RKO (cell line): Measurements from ENCODE around the gene PDE7B.

ENCODE experiments used
- DNase-seq: peaks from one replicate; pipeline ENCODE4 v3.0.0-alpha.2; 2016; ENCODE audit warnings: low spot score

The PDE7B gene

DNA sequence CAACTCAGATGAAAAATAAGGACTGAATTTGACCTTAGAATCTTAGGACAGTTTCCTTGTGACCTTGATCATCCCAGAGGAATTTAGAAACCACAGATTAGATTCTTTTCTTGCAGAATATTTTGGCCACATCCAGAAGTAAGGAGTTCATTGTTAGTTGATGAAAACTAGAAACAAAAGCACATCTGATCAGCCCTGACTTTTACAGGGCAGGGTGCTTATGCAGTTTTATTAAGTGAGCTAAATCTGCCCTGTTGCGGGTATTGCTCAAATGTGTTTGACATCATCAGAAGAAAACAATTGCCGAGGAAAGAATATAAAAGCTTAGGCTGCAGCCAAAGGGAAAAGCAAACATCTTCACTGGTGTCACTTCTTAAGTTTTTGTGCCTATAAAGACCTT, 297.8 kb downstream of the PDE7B start:
- DNase-seq: no peak

GRCh38 chr6:136150961-136151360, 299.5 kb downstream of the PDE7B start:
- DNase-seq: no peak

GRCh38 chr6:136153707-136154375, 302.3 kb downstream of the PDE7B start:
- DNase-seq: no peak

DNA sequence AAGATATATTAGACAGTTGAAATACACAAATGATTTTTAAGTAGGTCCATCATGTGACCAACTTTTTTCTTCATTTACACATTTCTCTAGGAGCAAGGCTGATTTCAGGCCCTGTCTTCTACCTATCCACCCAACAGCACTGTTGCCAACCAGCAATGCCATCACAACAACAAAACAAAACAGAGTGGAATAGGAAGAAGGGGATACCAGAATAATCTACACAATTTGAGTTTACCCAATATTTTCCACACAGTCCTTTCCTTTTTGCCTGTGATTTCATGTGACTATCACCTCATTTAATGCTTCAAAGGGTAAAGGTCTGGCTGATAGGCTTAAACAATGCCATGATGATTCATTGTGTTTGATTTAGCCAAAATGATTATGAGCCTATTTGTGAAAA, 303.7 kb downstream of the PDE7B start:
- DNase-seq: no peak

DNA sequence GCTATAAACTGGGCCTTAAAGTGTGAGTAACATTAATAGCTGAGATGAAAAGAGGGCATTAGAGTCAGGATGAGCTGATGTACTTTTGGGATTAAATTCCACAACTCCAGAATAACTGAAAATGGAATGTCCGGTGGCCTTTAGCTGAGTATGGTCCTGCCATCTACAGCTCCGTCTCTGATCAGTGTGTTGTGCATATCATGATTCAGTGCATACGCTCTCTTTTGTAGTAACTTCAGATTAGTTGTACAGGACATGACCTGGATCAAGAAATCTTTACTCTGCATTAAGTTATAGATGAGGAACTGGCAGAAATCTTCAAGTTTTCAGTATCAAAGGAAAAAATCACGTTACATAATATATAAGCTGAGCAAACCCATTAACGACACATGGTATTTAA, 306.2 kb downstream of the PDE7B start:
- DNase-seq: no peak

GRCh38 chr6:136158387-136158821, 306.9 kb downstream of the PDE7B start:
- no peak for DNase-seq

DNA sequence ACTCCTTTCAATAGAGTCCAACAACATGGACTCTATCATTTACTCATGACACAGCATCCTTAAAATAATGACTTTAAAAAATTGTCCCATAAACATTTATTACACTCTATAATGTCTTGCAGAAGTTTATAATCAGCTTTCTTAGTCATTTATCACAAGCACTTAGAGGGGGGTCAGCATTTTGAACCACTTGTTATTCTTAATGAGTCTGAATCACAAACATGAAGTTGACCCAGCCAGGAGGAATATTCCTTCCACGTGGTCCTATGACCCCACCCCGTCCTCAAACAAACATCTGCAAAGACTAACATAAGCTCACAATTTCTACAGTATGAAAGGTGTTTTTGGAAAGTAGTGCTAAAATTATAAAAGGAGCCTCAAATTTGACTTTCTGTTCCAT, 307.5 kb downstream of the PDE7B start:
- DNase-seq: no peak

DNA sequence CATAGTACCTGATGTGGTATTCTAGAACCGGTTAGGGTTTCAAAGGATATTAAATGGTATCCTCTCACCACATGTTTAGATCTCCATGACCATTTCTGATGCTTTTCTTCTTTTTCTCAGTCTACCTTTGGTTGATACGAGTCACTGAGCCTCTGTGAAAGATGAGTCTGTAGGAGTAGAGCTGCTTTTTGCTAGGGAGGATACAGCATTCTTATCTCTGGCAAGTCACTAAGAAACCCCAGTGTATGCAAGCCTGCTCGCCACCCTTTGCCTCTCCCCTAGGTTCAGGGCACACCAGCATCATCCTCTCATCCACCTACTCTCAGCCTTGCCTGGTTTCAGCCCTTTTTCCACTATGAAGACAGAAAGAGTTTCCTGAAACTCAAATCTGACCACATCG, 308.7 kb downstream of the PDE7B start:
- DNase-seq: no peak

DNA sequence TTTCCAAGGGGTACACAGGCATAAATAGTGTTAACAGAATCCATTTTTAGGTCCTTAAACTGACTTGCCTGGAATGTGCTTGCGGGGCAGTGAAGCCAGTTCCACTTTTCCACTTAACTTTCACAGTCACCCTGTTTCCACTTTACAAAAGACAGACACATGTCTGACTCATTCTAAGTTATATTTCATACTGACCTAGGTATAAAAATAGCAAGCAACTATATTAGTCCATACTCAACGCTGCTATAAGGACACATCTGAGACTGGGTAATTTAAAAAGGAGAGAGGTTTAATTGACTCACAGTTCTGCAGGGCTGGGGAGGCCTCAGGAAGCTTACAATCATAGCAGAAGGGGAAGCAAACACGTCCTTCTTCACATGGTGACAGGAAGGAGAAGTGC, 310.4 kb downstream of the PDE7B start:
- DNase-seq: no peak

GRCh38 chr6:136163260-136163659, 311.8 kb downstream of the PDE7B start:
- no peak for DNase-seq

DNA sequence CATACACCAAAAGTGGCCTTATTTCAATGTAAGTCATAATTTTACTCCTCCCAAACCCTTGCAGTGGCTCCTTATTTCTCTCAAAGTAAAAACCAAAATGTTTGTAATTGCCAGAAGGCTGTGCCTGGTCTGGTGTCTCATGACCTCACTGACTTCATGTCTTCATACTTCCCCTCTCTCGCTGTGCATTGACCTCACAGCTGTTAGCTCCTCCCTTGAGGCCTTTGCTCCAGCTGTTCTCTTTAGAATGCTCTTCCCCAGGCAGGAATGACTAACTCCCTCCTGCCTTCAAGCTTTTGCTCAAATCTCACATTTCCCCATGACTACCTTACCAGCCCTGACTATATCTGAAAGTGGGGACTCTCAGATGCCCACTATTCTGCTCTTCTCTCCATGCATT, 315.3 kb downstream of the PDE7B start:
- no peak for DNase-seq

- DNase-seq: no peak
Measured at GRCh38 chr6:136169394-136170148, 318.1 kb downstream of the PDE7B start.

GRCh38 chr6:136171231-136171630, 319.7 kb downstream of the PDE7B start:
- no peak for DNase-seq

DNA sequence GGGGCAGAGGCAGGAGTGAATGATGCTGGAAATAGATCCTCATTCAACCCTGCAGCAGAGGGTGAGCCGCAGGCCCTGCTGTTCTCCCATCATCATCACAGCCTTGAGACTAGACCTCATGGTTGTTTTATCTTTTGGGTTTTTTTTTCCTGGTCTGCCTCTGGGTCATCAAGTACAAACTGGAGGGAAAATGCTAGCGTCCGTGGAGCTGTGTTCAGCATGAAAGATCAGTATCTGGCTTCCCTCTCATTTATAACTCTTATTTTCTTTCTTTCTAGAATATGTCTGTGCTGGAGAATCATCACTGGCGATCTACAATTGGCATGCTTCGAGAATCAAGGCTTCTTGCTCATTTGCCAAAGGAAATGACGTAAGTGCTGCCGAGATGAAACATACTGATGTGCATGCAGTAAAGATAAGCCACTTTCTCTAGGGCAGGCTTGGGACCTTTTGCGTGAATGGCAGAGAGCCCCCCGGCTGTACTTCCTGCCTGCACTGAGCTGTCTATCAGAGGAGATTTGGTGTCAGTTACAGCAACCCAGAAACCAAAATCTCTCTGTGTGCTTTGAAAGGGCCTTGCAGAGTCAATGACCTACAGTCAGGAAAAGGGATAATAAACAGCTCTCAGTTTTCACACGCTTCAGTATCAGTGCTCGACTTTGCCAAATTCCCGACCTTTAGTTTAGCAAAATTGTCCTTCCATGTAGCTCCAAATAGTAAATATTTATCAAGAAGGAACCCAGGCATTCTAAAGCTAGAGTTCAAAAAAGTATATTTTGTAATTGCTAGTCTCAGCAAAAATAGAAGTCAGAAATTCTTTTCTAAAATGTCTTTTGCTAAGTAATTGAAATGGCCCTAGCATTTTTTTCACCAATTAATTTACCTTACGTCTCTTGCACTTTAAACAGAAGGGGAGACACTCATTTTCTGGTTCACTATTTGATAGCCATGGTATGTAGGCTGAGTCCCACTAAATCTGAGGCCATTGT, 322.3 kb downstream of the PDE7B start:
- peak; percentile 2 for DNase-seq

GRCh38 chr6:136174510-136174909, 323.0 kb downstream of the PDE7B start:
- DNase-seq: no peak

- DNase-seq: no peak
Measured at GRCh38 chr6:136175873-136176272, 324.4 kb downstream of the PDE7B start.

GRCh38 chr6:136178749-136179148, 327.2 kb downstream of the PDE7B start:
- no peak for DNase-seq

GRCh38 chr6:136180704-136181511, 329.4 kb downstream of the PDE7B start:
- DNase-seq: no peak

DNA sequence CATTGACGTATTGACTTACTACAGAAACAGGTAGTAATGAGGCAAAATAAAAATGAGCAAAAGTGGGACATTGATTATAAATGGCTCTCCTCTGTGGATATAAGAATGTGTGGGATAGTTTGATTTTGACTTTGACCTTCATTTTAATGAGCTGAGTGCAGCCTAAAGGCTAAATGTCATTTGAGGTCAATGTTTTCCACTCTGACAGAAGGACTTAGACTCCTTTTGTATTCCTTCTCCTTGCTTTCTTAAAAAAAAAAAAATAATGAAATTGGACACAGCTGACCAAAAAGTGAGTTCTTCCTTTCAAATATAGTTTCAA, 330.0 kb downstream of the PDE7B start:
- DNase-seq: no peak

GRCh38 chr6:136181861-136182260, 330.4 kb downstream of the PDE7B start:
- no peak for DNase-seq

GRCh38 chr6:136184738-136185137, 333.2 kb downstream of the PDE7B start:
- DNase-seq: no peak

DNA sequence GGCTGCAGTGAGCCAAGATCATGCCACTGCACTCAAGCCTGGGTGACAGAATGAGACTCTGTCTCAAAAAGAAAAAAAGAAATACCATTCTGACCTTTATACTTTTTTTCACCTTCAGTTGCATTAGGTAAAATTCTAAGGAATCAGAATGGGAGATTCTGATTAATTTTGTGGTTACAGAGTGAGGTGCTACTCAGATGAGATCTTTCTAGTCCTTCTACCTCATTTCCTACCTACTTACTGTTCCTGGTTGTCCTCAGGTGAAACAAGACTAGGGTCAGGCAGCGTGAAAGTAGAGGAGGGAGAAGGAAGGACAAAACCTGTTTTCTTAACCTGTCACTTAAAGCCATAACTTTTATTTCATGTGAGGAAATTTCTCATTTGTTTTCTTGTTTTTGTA, 334.9 kb downstream of the PDE7B start:
- DNase-seq: no peak
